Activated naive CD4-positive, alpha-beta T cell treated with anti-CD3 and anti-CD28 coated beads, Interleukin-2, amount 50 U/mL, for 24 hours (primary cell): ENCODE data around the gene PHACTR3.

Experiments used
- H3K27ac Mint-ChIP-seq: one replicate; pipeline ENCODE4 v1.8.0; 2021; ENCODE audit warnings: mild to moderate bottlenecking, mixed read lengths
- H3K27me3 Mint-ChIP-seq: one replicate; pipeline ENCODE4 v1.8.0; 2021; ENCODE audit warnings: mixed read lengths
- H3K36me3 Mint-ChIP-seq: one replicate; pipeline ENCODE4 v1.8.0; 2021; ENCODE audit warnings: mixed read lengths
- H3K4me1 Mint-ChIP-seq: one replicate; pipeline ENCODE4 v1.8.0; 2021; ENCODE audit warnings: mixed read lengths
- H3K4me3 Mint-ChIP-seq: one replicate; pipeline ENCODE4 v1.8.0; 2021; ENCODE audit warnings: mild to moderate bottlenecking, mixed read lengths
- H3K9me3 Mint-ChIP-seq: one replicate; pipeline ENCODE4 v1.8.0; 2021; ENCODE audit warnings: mixed read lengths

The PHACTR3 gene

GRCh38 chr20:59752101-59752586 lies 147.8 kb downstream of the PHACTR3 start:
- peaks cover 6% of the 10 kb centered on the region for H3K27me3 Mint-ChIP-seq
- no peaks in the 10 kb centered on the region for H3K4me1 Mint-ChIP-seq
- no peak overlapping the region for H3K4me3 Mint-ChIP-seq
- no peak overlapping the region for H3K27ac Mint-ChIP-seq
- H3K9me3 Mint-ChIP-seq: no peaks in the 10 kb centered on the region
- no peaks in the 10 kb centered on the region for H3K36me3 Mint-ChIP-seq

- no peaks in the 10 kb centered on the region for H3K4me1 Mint-ChIP-seq
- H3K9me3 Mint-ChIP-seq: no peaks in the 10 kb centered on the region
- H3K4me3 Mint-ChIP-seq: no peak overlapping the region
- H3K36me3 Mint-ChIP-seq: no peaks in the 10 kb centered on the region
- H3K27ac Mint-ChIP-seq: no peak overlapping the region
- H3K27me3 Mint-ChIP-seq: peaks cover 6% of the 10 kb centered on the region
Measured at GRCh38 chr20:59752704-59753460, 148.5 kb downstream of the PHACTR3 start.

GRCh38 chr20:59753836-59754235 lies 149.5 kb downstream of the PHACTR3 start:
- H3K4me1 Mint-ChIP-seq: no peaks in the 10 kb centered on the region
- H3K27me3 Mint-ChIP-seq: peaks cover 6% of the 10 kb centered on the region
- H3K4me3 Mint-ChIP-seq: no peak overlapping the region
- H3K9me3 Mint-ChIP-seq: no peaks in the 10 kb centered on the region
- no peaks in the 10 kb centered on the region for H3K36me3 Mint-ChIP-seq
- H3K27ac Mint-ChIP-seq: no peak overlapping the region

GRCh38 chr20:59754551-59754950 lies 150.2 kb downstream of the PHACTR3 start:
- H3K27me3 Mint-ChIP-seq: peaks cover 6% of the 10 kb centered on the region

GRCh38 chr20:59756241-59756640 lies 151.9 kb downstream of the PHACTR3 start:
- no peaks in the 10 kb centered on the region for H3K4me1 Mint-ChIP-seq
- H3K36me3 Mint-ChIP-seq: no peaks in the 10 kb centered on the region
- H3K9me3 Mint-ChIP-seq: no peaks in the 10 kb centered on the region
- H3K27ac Mint-ChIP-seq: no peak overlapping the region
- peaks cover 3% of the 10 kb centered on the region for H3K27me3 Mint-ChIP-seq
- no peak overlapping the region for H3K4me3 Mint-ChIP-seq

More at GRCh38 chr20:59754551-59754950, 150.2 kb downstream of the PHACTR3 start:
- Mint-ChIP-seq H3K36me3 (no peaks in the 10 kb centered on the region), H3K9me3 (no peaks in the 10 kb centered on the region), H3K4me1 (no peaks in the 10 kb centered on the region), H3K4me3 (no peak overlapping the region), H3K27ac (no peak overlapping the region)

GRCh38 chr20:59764037-59764436 lies 159.7 kb downstream of the PHACTR3 start:
- Mint-ChIP-seq H3K9me3 (peaks cover 4% of the 10 kb centered on the region), H3K4me3 (no peak overlapping the region), H3K27ac (no peak overlapping the region), H3K4me1 (no peaks in the 10 kb centered on the region), H3K27me3 (no peaks in the 10 kb centered on the region), H3K36me3 (no peaks in the 10 kb centered on the region)

- Mint-ChIP-seq H3K4me1 (no peaks in the 10 kb centered on the region), H3K27ac (peak overlapping the region; percentile 30), H3K27me3 (no peaks in the 10 kb centered on the region), H3K4me3 (no peak overlapping the region), H3K9me3 (peaks cover 4% of the 10 kb centered on the region), H3K36me3 (no peaks in the 10 kb centered on the region)
Measured at GRCh38 chr20:59765599-59766177, 161.3 kb downstream of the PHACTR3 start.

- Mint-ChIP-seq H3K4me3 (no peak overlapping the region), H3K27me3 (no peaks in the 10 kb centered on the region), H3K4me1 (no peaks in the 10 kb centered on the region), H3K9me3 (peaks cover 4% of the 10 kb centered on the region), H3K27ac (no peak overlapping the region), H3K36me3 (no peaks in the 10 kb centered on the region)
Measured at GRCh38 chr20:59767656-59768055, 163.3 kb downstream of the PHACTR3 start.

GRCh38 chr20:59770270-59770669 lies 165.9 kb downstream of the PHACTR3 start:
- no peak overlapping the region for H3K27ac Mint-ChIP-seq
- H3K36me3 Mint-ChIP-seq: no peaks in the 10 kb centered on the region
- H3K4me3 Mint-ChIP-seq: no peak overlapping the region
- H3K27me3 Mint-ChIP-seq: no peaks in the 10 kb centered on the region
- H3K9me3 Mint-ChIP-seq: no peaks in the 10 kb centered on the region
- H3K4me1 Mint-ChIP-seq: no peaks in the 10 kb centered on the region

- Mint-ChIP-seq H3K27me3 (no peaks in the 10 kb centered on the region), H3K9me3 (no peaks in the 10 kb centered on the region), H3K4me1 (no peaks in the 10 kb centered on the region), H3K36me3 (no peaks in the 10 kb centered on the region), H3K4me3 (no peak overlapping the region), H3K27ac (no peak overlapping the region)
Measured at GRCh38 chr20:59770851-59771250, 166.5 kb downstream of the PHACTR3 start.

- Mint-ChIP-seq H3K27ac (no peak overlapping the region), H3K9me3 (no peaks in the 10 kb centered on the region), H3K4me3 (no peak overlapping the region), H3K4me1 (no peaks in the 10 kb centered on the region), H3K27me3 (no peaks in the 10 kb centered on the region), H3K36me3 (no peaks in the 10 kb centered on the region)
Measured at GRCh38 chr20:59771506-59772372, 167.4 kb downstream of the PHACTR3 start.

- Mint-ChIP-seq H3K27me3 (no peaks in the 10 kb centered on the region), H3K4me3 (no peak overlapping the region), H3K36me3 (no peaks in the 10 kb centered on the region), H3K9me3 (no peaks in the 10 kb centered on the region), H3K27ac (no peak overlapping the region), H3K4me1 (no peaks in the 10 kb centered on the region)
Measured at GRCh38 chr20:59772373-59772705, 168.0 kb downstream of the PHACTR3 start.

GRCh38 chr20:59772931-59773913 lies 168.9 kb downstream of the PHACTR3 start:
- Mint-ChIP-seq H3K36me3 (no peaks in the 10 kb centered on the region), H3K9me3 (no peaks in the 10 kb centered on the region), H3K4me1 (no peaks in the 10 kb centered on the region), H3K27me3 (no peaks in the 10 kb centered on the region), H3K27ac (no peak overlapping the region), H3K4me3 (no peak overlapping the region)

- H3K9me3 Mint-ChIP-seq: no peaks in the 10 kb centered on the region
- no peaks in the 10 kb centered on the region for H3K4me1 Mint-ChIP-seq
- peaks cover 1% of the 10 kb centered on the region for H3K27me3 Mint-ChIP-seq
- H3K27ac Mint-ChIP-seq: no peak overlapping the region
- no peak overlapping the region for H3K4me3 Mint-ChIP-seq
- H3K36me3 Mint-ChIP-seq: no peaks in the 10 kb centered on the region
Measured at GRCh38 chr20:59774204-59774641, 169.9 kb downstream of the PHACTR3 start.
